HepG2 (cell line): ENCODE results near the gene KCNJ4. TPM values are rescaled to one million over a fixed set of nuclear protein-coding genes. Genes with fewer than 3 reads are reported as not detected.
A peak's percentile ranks its signal among the peaks of the same experiment; 100 is the strongest.

Source experiments
- ATAC-seq: fragments of 200-7000 bp; cut with Tn5 transposase; 3 replicates; pipeline ENCODE4 v1.9.1; 2020; ENCODE audit warnings: mild to moderate bottlenecking, moderate library complexity
- BruUV-seq: library from RNA; stranded (reverse); fragments of 400-500 nt; replicated peaks from 2 replicates; lab custom pipeline; 2021; lab: Mats Ljungman, UMichigan
- CTCF ChIA-PET: fragments of 300-600 bp; formaldehyde crosslinking; extraction: SDS; loops from one replicate; lab custom pipeline; 2021; ENCODE audit warnings: low total read pairs, inconsistent platforms, low intra/inter-chr PET ratio; lab: Yijun Ruan, JAX
- POLR2A ChIA-PET: fragments of 350-600 bp; sonication (Branson Sonifier 250); formaldehyde crosslinking; loops from one replicate; lab custom pipeline; 2020; ENCODE audit warnings: antibody characterized with exemption, inconsistent platforms; lab: Yijun Ruan, JAX
- DNase-seq: peaks from one replicate; pipeline ENCODE4 v3.0.0-alpha.2; 2015; ENCODE audit warnings: low spot score
- FAIRE-seq: peaks from 3 replicates; lab custom pipeline; 2011; peaks lifted over from hg19 to GRCh38; lab: Jason Lieb, UNC
- H2AFZ ChIP-seq: one replicate; pipeline ENCODE4 v1.6.1; 2011; ENCODE audit warnings: low read length, inconsistent platforms
- H3K27ac ChIP-seq: fragments of 300-600 bp; 3 replicates; pipeline ENCODE4 v1.8.0; 2011; ENCODE audit warnings: mixed run types, mild to moderate bottlenecking, mixed read lengths, low read length, inconsistent platforms; ENCODE audit not compliant: insufficient read depth; ENCODE audit errors: extremely low read length
- H3K27me3 ChIP-seq, 2 experiments: fragments of 200-600 bp in 1 of 2; 2 replicates in 1 of 2; 3 replicates in 1 of 2; pipeline versions ENCODE4 v1.6.0 to v1.8.0; 2011; ENCODE audit warnings: low read length in 2 of 2, mild to moderate bottlenecking in 2 of 2, moderate library complexity in 2 of 2, inconsistent platforms in 1 of 2; ENCODE audit not compliant: insufficient read depth in 2 of 2, control insufficient read depth in 1 of 2
- H3K36me3 ChIP-seq, 2 experiments: fragments of 200-600 bp in 1 of 2; replicated peaks in 1 of 2; 2 replicates in 1 of 2; 3 replicates in 1 of 2; pipeline versions ENCODE4 v1.5.1 to v1.8.0; 2011; ENCODE audit warnings: low read length in 2 of 2, inconsistent platforms in 1 of 2; ENCODE audit not compliant: insufficient read depth in 2 of 2, control insufficient read depth in 1 of 2
- H3K4me1 ChIP-seq: 2 replicates; pipeline ENCODE4 v1.5.1; 2012; ENCODE audit warnings: low read length, inconsistent platforms; ENCODE audit not compliant: insufficient read depth
- H3K4me2 ChIP-seq: 2 replicates; pipeline ENCODE4 v1.6.0; 2011; ENCODE audit warnings: low read depth, low read length, inconsistent platforms
- H3K4me3 ChIP-seq, 3 experiments: fragments of 200-600 bp in 1 of 3; sonication (generic), shearing (Covaris generic) in 1 of 3; replicated peaks in 1 of 3; 2 replicates each; pipeline ENCODE4 v1.5.1; 2011 to 2016; ENCODE audit warnings: low read length in 3 of 3, inconsistent platforms in 2 of 3, low read depth in 2 of 3, mild to moderate bottlenecking in 2 of 3, control low read depth in 1 of 3, mixed read lengths in 1 of 3; ENCODE audit not compliant: insufficient read depth in 1 of 3
- H3K79me2 ChIP-seq: one replicate; pipeline ENCODE4 v1.6.1; 2011; ENCODE audit warnings: low read length, inconsistent platforms; ENCODE audit not compliant: insufficient read depth
- H3K9ac ChIP-seq: 2 replicates; pipeline ENCODE4 v1.6.0; 2011; ENCODE audit warnings: mild to moderate bottlenecking, low read depth, low read length, inconsistent platforms; ENCODE audit not compliant: insufficient read depth
- H3K9me3 ChIP-seq: 2 replicates; pipeline ENCODE4 v1.5.1; 2012; ENCODE audit warnings: mild to moderate bottlenecking, low read length
- H4K20me1 ChIP-seq: 2 replicates; pipeline ENCODE4 v1.6.0; 2011; ENCODE audit warnings: inconsistent platforms, mild to moderate bottlenecking, low read length, moderate library complexity; ENCODE audit not compliant: insufficient read depth
- EP300 ChIP-seq, 3 experiments: sonication (generic) in 1 of 3; formaldehyde crosslinking in 1 of 3; IDR thresholded peaks; 2 replicates each; pipeline versions ENCODE4 v1.5.1 to v1.6.1; 2011 to 2020; ENCODE audit warnings: low read depth in 2 of 3, low read length in 2 of 3, borderline replicate concordance in 1 of 3, improper control_type of control experiment in 1 of 3, mild to moderate bottlenecking in 1 of 3, missing genetic modification reagents in 1 of 3, moderate library complexity in 1 of 3
- FOXC1 ChIP-seq: sonication (generic); formaldehyde crosslinking; IDR thresholded peaks from 2 replicates; pipeline ENCODE4 v1.8.0; 2022; ENCODE audit warnings: mild to moderate bottlenecking, missing genetic modification reagents, borderline replicate concordance
- GABPA ChIP-seq, 2 experiments: IDR thresholded peaks; 2 replicates each; pipeline ENCODE4 v1.6.1; 2011 to 2016; ENCODE audit warnings: low read depth in 2 of 2, low read length in 1 of 2, missing biosample characterization in 1 of 2, missing genetic modification characterization in 1 of 2
- HDAC2 ChIP-seq: sonication (generic); formaldehyde crosslinking; IDR thresholded peaks from 2 replicates; pipeline ENCODE4 v1.4.0; 2020; ENCODE audit warnings: missing genetic modification reagents
- ISX ChIP-seq: sonication (generic); formaldehyde crosslinking; conservative IDR thresholded peaks from 2 replicates; pipeline ENCODE4 v1.5.0; 2020; ENCODE audit warnings: missing genetic modification reagents
- MTF2 ChIP-seq: sonication (generic); formaldehyde crosslinking; IDR thresholded peaks from 2 replicates; pipeline ENCODE4 v1.5.0; 2020; ENCODE audit warnings: missing genetic modification reagents, borderline replicate concordance
- NFE2L2 ChIP-seq: fragments of 150-350 bp; IDR thresholded peaks from 2 replicates; pipeline ENCODE4 v1.6.1; 2014; ENCODE audit warnings: low read length
- ONECUT2 ChIP-seq: sonication (generic); formaldehyde crosslinking; IDR thresholded peaks from 2 replicates; pipeline ENCODE4 v1.4.0; 2020; ENCODE audit warnings: missing genetic modification reagents
- RARA ChIP-seq: IDR thresholded peaks from 2 replicates; pipeline ENCODE4 v1.6.1; 2016; ENCODE audit warnings: missing genetic modification reagents, missing compliant biosample characterization
- ZFP36L1 ChIP-seq: sonication (generic); formaldehyde crosslinking; IDR thresholded peaks from 2 replicates; pipeline ENCODE4 v1.8.0; 2022; ENCODE audit warnings: mild to moderate bottlenecking, missing genetic modification reagents, moderate library complexity
- ZNF12 ChIP-seq: sonication (generic); formaldehyde crosslinking; IDR thresholded peaks from 2 replicates; pipeline ENCODE4 v1.5.0; 2020; ENCODE audit warnings: missing genetic modification reagents
- ZNF260 ChIP-seq: sonication (generic); formaldehyde crosslinking; IDR thresholded peaks from 2 replicates; pipeline ENCODE4 v1.4.0; 2020; ENCODE audit warnings: missing genetic modification reagents, low read depth, mild to moderate bottlenecking, borderline replicate concordance
- ZNF30 ChIP-seq: sonication (generic); formaldehyde crosslinking; IDR thresholded peaks from 2 replicates; pipeline ENCODE4 v1.5.0; 2020; ENCODE audit warnings: mild to moderate bottlenecking, missing genetic modification reagents
- ZNF331 ChIP-seq: sonication (generic); formaldehyde crosslinking; IDR thresholded peaks from 2 replicates; pipeline ENCODE4 v1.4.0; 2020; ENCODE audit warnings: missing genetic modification reagents
- ZNF350 ChIP-seq: sonication (generic); formaldehyde crosslinking; IDR thresholded peaks from 2 replicates; pipeline ENCODE4 v1.4.0; 2020; ENCODE audit warnings: mild to moderate bottlenecking, low read depth, missing genetic modification reagents, borderline replicate concordance
- ZNF558 ChIP-seq: sonication (generic); formaldehyde crosslinking; IDR thresholded peaks from 2 replicates; pipeline ENCODE4 v1.9.0; 2022; ENCODE audit warnings: mild to moderate bottlenecking, missing genetic modification reagents, borderline replicate concordance
- ZNF569 ChIP-seq: sonication (generic); formaldehyde crosslinking; IDR thresholded peaks from 2 replicates; pipeline ENCODE4 v1.5.0; 2020; ENCODE audit warnings: mild to moderate bottlenecking, missing genetic modification reagents, moderate library complexity, borderline replicate concordance
- ZNF615 ChIP-seq: sonication (generic); formaldehyde crosslinking; IDR thresholded peaks from 2 replicates; pipeline ENCODE4 v1.5.0; 2020; ENCODE audit warnings: mild to moderate bottlenecking, missing genetic modification reagents, borderline replicate concordance
- ZNF644 ChIP-seq: IDR thresholded peaks from 2 replicates; pipeline ENCODE4 v1.6.1; 2016; ENCODE audit warnings: low read depth
- ZNF724P ChIP-seq: sonication (generic); formaldehyde crosslinking; IDR thresholded peaks from 2 replicates; pipeline ENCODE4 v1.8.0; 2022; ENCODE audit warnings: missing genetic modification reagents, borderline replicate concordance
- ZNF83 ChIP-seq: sonication (generic); formaldehyde crosslinking; IDR thresholded peaks from 2 replicates; pipeline ENCODE4 v1.4.0; 2020; ENCODE audit warnings: missing genetic modification reagents, mild to moderate bottlenecking, borderline replicate concordance
- WGBS: methylation state at CpG from one replicate; pipeline ENCODE4 v1.1.6; 2017; ENCODE audit warnings: low lambda C conversion rate; 5-methylcytosine and 5-hydroxymethylcytosine counted together
- in situ Hi-C: cut with HindIII; loops from 2 replicates; pipeline ENCODE4 v1.10.0; 2017; ENCODE audit warnings: low pct_unique_long_range_greater_than_20kb; ENCODE audit not compliant: extremely low pct_ligation_motif_present
- intact Hi-C: fragments of 100-400 bp; cut with micrococcal nuclease; formaldehyde crosslinking; loops from one replicate; pipeline ENCODE4 v1.10.0; 2022; ENCODE audit not compliant: unreplicated experiment
- polyA plus RNA-seq, 8 experiments: library from polyadenylated mRNA; depleted of rRNA in 3 of 8; stranded (reverse) in 7 of 8; unstranded in 1 of 8; fragments of >200 nt; fragmentation: Illumina TruSeq in 4 of 8; extraction: Trizol in 4 of 8; gene quantifications; 2 replicates each; pipeline versions ENCODE4 v1.2.1 to v1.2.3, GENCODE V29; 2011 to 2016; ENCODE audit warnings: low read depth in 4 of 8, missing spikeins in 1 of 8, mixed read lengths in 1 of 8; ENCODE audit not compliant: insufficient read depth in 1 of 8
- total RNA-seq, 5 experiments: library from RNA; depleted of rRNA; stranded (reverse); fragments of >200 nt; fragmentation: Illumina TruSeq; extraction: Trizol; gene quantifications; 2 replicates each; pipeline ENCODE4 v1.2.3, GENCODE V29; 2016; ENCODE audit warnings: low read depth in 1 of 5
- TF ChIP-seq, protein P1 (sequence below): sonication (generic); formaldehyde crosslinking; IDR thresholded peaks from 2 replicates; pipeline ENCODE4 v1.4.0; 2020; ENCODE audit warnings: mild to moderate bottlenecking, missing genetic modification reagents
- TF ChIP-seq, protein P2 (sequence below): sonication (generic); formaldehyde crosslinking; IDR thresholded peaks from 2 replicates; pipeline ENCODE4 v1.4.0; 2020; ENCODE audit warnings: mild to moderate bottlenecking, missing genetic modification reagents

Gene KCNJ4
- total and polyA plus RNA-seq, 2 of the 13 experiments (the other 11 are each of a cell fraction or from before 2014, with no cell fraction given), result not detected

DNA sequence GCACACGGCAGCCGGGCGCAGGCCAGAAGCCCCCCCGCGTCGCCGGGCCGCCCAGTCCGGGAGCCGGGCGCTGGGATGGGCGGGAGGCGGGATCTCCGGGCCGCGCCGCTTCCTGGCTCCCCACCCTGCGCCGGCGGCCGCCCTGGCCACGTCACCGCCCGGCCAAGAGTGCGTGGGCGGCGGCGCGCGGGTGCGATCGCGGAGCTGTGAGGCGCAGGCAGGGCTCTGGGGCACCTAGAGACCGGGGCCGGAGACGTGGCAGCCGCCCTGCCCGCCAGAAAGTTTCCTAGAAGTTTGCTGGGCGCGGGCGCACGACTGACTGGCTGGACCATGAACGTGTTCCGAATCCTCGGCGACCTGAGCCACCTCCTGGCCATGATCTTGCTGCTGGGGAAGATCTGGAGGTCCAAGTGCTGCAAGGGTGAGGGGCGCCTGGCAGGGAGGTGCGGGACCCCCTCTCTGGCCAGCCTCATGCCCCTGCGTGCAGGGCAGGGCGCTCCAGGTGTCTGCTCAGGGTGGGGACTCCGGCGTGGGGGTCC is 13.0 kb upstream of the KCNJ4 start, which contains the start of gene KDELR3 (continued):
- TF ChIP-seq MTF2 (CRISPR knock-in tag), result no peak
- TF ChIP-seq ZNF569 (CRISPR knock-in tag), result no peak
- TF ChIP-seq, protein P1, sequence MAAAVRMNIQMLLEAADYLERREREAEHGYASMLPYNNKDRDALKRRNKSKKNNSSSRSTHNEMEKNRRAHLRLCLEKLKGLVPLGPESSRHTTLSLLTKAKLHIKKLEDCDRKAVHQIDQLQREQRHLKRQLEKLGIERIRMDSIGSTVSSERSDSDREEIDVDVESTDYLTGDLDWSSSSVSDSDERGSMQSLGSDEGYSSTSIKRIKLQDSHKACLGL (CRISPR knock-in tag), result peak; percentile 63; the same call in 1 of the 2 replicates
- no peak for TF ChIP-seq ISX
- no peak for TF ChIP-seq ZNF644
- TF ChIP-seq NFE2L2, result no peak
- TF ChIP-seq ZNF350 (CRISPR knock-in tag), result no peak
- TF ChIP-seq ZNF558 (CRISPR knock-in tag), result 0 out of 2 replicates have a peak, but pooled peaks have one; percentile 6
- no peak for TF ChIP-seq ONECUT2 (CRISPR knock-in tag)
- no peak for TF ChIP-seq RARA (CRISPR knock-in tag)
- TF ChIP-seq, protein P2, sequence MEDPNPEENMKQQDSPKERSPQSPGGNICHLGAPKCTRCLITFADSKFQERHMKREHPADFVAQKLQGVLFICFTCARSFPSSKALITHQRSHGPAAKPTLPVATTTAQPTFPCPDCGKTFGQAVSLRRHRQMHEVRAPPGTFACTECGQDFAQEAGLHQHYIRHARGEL (CRISPR knock-in tag), result no peak
- peak; percentile 24; the same call in 1 of the 2 replicates for TF ChIP-seq GABPA (IDR thresholded peaks at IDR 0.05; ENCODE audit: low read depth, low read length)
- no peak for TF ChIP-seq GABPA (CRISPR knock-in tag; IDR thresholded peaks at IDR 0.05; ENCODE audit: low read depth)
- TF ChIP-seq, all 625 proteins: peak for 63

DNA sequence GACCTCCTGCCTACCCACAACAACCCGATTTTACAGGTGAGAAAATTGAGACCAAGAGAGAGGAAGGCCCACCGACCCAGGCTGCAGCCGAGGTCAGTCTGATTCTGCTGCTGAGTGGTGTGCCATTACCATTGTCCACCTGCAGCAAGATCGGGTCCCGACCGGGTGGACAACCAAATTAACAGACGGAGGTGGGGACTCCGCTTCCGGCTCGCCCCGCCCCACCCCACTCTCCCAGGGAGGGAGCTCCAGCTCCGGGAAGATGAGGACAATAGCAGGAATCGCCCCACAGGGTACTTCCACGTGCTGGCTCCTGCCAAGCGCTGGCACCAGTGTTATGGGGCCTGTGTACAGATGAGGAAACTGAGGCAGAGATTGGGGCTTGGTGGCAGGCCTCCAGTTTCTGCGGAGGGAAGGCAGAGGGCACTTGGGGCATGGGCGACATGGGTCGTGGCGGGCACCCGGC is 12.5 kb upstream of the KCNJ4 start:
- DNase-seq, result no peak
- ATAC-seq, result no peak
- H3K79me2 ChIP-seq, result no peaks in the 10 kb centered on the region
- H3K27ac ChIP-seq, result no peak overlapping the region
- WGBS, result 5% methylated on average over 4 of the region's 20 CpGs
- peak overlapping the region; percentile 64 to 87 (median 75) for H3K4me3 ChIP-seq
- in situ Hi-C loops, result no loop called here
- POLR2A ChIA-PET, result no interaction called here
- intact Hi-C loops, result no loop called here
- BruUV-seq, result no TSS peak
- H3K27me3 ChIP-seq, result peaks cover 0 to 13% of the 10 kb centered on the region in 2 experiments; a peak in 3 of 5 replicates
- no peak overlapping the region for H2AFZ ChIP-seq
- peak overlapping the region; percentile 96 for H3K4me2 ChIP-seq
- H3K36me3 ChIP-seq, result no peaks in the 10 kb centered on the region
- FAIRE-seq, result no peak
- H3K9ac ChIP-seq, result peak overlapping the region; percentile 81
- no peaks in the 10 kb centered on the region for H3K9me3 ChIP-seq
- no peaks in the 10 kb centered on the region for H4K20me1 ChIP-seq
- H3K4me1 ChIP-seq, result peaks cover 63% of the 10 kb centered on the region
- CTCF ChIA-PET, result no interaction called here
- TF ChIP-seq HDAC2 (CRISPR knock-in tag) (peak; percentile 28; the same call in 1 of the 2 replicates), ZNF724P (CRISPR knock-in tag) (no peak; the same call in 1 of the 2 replicates), ZNF260 (CRISPR knock-in tag) (no peak), ZNF615 (CRISPR knock-in tag) (no peak), ZNF331 (CRISPR knock-in tag) (no peak), FOXC1 (CRISPR knock-in tag) (0 out of 2 replicates have a peak, but pooled peaks have one; percentile 46), ZNF83 (CRISPR knock-in tag) (no peak), ZNF30 (CRISPR knock-in tag) (no peak), ZFP36L1 (CRISPR knock-in tag) (no peak), ZNF12 (no peak), EP300 (IDR thresholded peaks at IDR 0.05; ENCODE audit: low read depth in 2 of 2, low read length in 2 of 2) (no peak), EP300 (CRISPR knock-in tag; IDR thresholded peaks at IDR 0.05; ENCODE audit: borderline replicate concordance) (0 out of 2 replicates have a peak, but pooled peaks have one; percentile 18)
